ENCODE results near the gene FHIT. TPM values are rescaled to one million over a fixed set of nuclear protein-coding genes. Genes with fewer than 3 reads are reported as not detected.

Gene FHIT
- total and polyA plus RNA-seq, 4 donors = 2.1 to 14.7 (median 6.6) TPM

GRCh38 chr3:60225848-60226247 is 1025.4 kb downstream of the FHIT start:
- no peak for TF ChIP-seq EGR1 (IDR thresholded peaks at IDR 0.05; ENCODE audit: low read depth in 2 of 2)
- no peak for TF ChIP-seq YY1 (IDR thresholded peaks at IDR 0.05)
- no peak for TF ChIP-seq HNF4G (IDR thresholded peaks at IDR 0.05)
- TF ChIP-seq FOXA1 (IDR thresholded peaks at IDR 0.05) = no peak
- no peak for TF ChIP-seq RAD21 (IDR thresholded peaks at IDR 0.05)
- no peak for TF ChIP-seq SP1 (IDR thresholded peaks at IDR 0.05)
- no peak for TF ChIP-seq TAF1 (conservative IDR thresholded peaks at IDR 0.05)
- no peak for TF ChIP-seq HNF4A (conservative IDR thresholded peaks at IDR 0.05)
- TF ChIP-seq JUND (IDR thresholded peaks at IDR 0.05) = no peak
- no peak for TF ChIP-seq RXRA (IDR thresholded peaks at IDR 0.05)
- TF ChIP-seq MAX (IDR thresholded peaks at IDR 0.05) = no peak
- no peak for TF ChIP-seq ZBTB33 (IDR thresholded peaks at IDR 0.05)
- no peak for TF ChIP-seq ATF3 (IDR thresholded peaks at IDR 0.05)
- no peak for TF ChIP-seq FOXA2 (IDR thresholded peaks at IDR 0.05)
- TF ChIP-seq GABPA (IDR thresholded peaks at IDR 0.05 in 1 of 2, conservative IDR thresholded peaks at IDR 0.05 in 1 of 2) = no peak
- no peak for TF ChIP-seq NR2F2 (IDR thresholded peaks at IDR 0.05)
- no peak for TF ChIP-seq REST (IDR thresholded peaks at IDR 0.05)
- TF ChIP-seq CTCF (IDR thresholded peaks at IDR 0.05; ENCODE audit: low read depth, low read length, missing input control) = no peak
- no peak overlapping the region for H3K9ac ChIP-seq (ENCODE audit: low read depth in 1 of 2, low read length in 2 of 2)
- no peak overlapping the region for H3K27ac ChIP-seq (ENCODE audit: low read depth in 1 of 2, low read length in 2 of 2)
- no peaks in the 10 kb centered on the region for H3K36me3 ChIP-seq (ENCODE audit: control insufficient read depth in 4 of 4, insufficient read depth in 3 of 4, low read depth in 1 of 4, low read length in 3 of 4)
- H3K9me3 ChIP-seq (ENCODE audit: control insufficient read depth in 4 of 4, low read length in 3 of 4) = no peaks in the 10 kb centered on the region
- no peak for DNase-seq (ENCODE audit: low spot score)
- no peaks in the 10 kb centered on the region for H3K27me3 ChIP-seq (ENCODE audit: control insufficient read depth in 4 of 4, insufficient read depth in 4 of 4, low read length in 3 of 4)
- WGBS = 95% methylated on average over 3 of the region's 3 CpGs
- no peaks in the 10 kb centered on the region for H3K4me1 ChIP-seq (ENCODE audit: control insufficient read depth in 4 of 4, insufficient read depth in 4 of 4, low read length in 3 of 4)
- H3K4me3 ChIP-seq (ENCODE audit: low read depth in 1 of 3, low read length in 3 of 3) = no peak overlapping the region

Data from liver (tissue), 9 donors.